Activated T-cell treated with anti-CD3 and anti-CD28 coated beads for 24 hours (primary cell): ENCODE measurements around the gene CSK.

Source experiments
- DNase-seq: peaks from one replicate; pipeline ENCODE4 v3.0.0-alpha.2; 2020; ENCODE audit warnings: low read depth

Gene CSK

GRCh38 chr15:74826364-74826819, 44.5 kb downstream of the CSK start, which contains the start of gene CPLX3:
CPLX3 (plus strand) TSS chr15:74826627; CDS start chr15:74826704, 77 bp downstream.
- no peak for DNase-seq

- no peak for DNase-seq
Observed at GRCh38 chr15:74826921-74827320, 45.0 kb downstream of the CSK start.

GRCh38 chr15:74827614-74828013, 45.7 kb downstream of the CSK start:
- no peak for DNase-seq

GRCh38 chr15:74828835-74829234, 47.0 kb downstream of the CSK start:
- DNase-seq = no peak

GRCh38 chr15:74829486-74829885, 47.6 kb downstream of the CSK start:
- DNase-seq = no peak

GRCh38 chr15:74829991-74830390, 48.1 kb downstream of the CSK start:
- no peak for DNase-seq

- DNase-seq = no peak
Observed at GRCh38 chr15:74830868-74831267, 49.0 kb downstream of the CSK start.

- DNase-seq = no peak
Observed at GRCh38 chr15:74831813-74832495, 50.1 kb downstream of the CSK start.

GRCh38 chr15:74832826-74833225, 50.9 kb downstream of the CSK start:
- DNase-seq = no peak

- no peak for DNase-seq
Observed at GRCh38 chr15:74833376-74834107, 51.7 kb downstream of the CSK start.

GRCh38 chr15:74835312-74835823, 53.5 kb downstream of the CSK start:
- DNase-seq = peak; percentile 30

GRCh38 chr15:74836846-74837245, 55.0 kb downstream of the CSK start:
- no peak for DNase-seq

- DNase-seq = no peak
Observed at GRCh38 chr15:74837482-74838136, 55.7 kb downstream of the CSK start.

- DNase-seq = no peak
Observed at GRCh38 chr15:74838137-74838516, 56.2 kb downstream of the CSK start.

GRCh38 chr15:74838746-74839525, 57.1 kb downstream of the CSK start:
- no peak for DNase-seq

GRCh38 chr15:74839526-74840395, 57.9 kb downstream of the CSK start:
- no peak for DNase-seq

GRCh38 chr15:74840851-74841775, 59.2 kb downstream of the CSK start:
- no peak for DNase-seq

- DNase-seq = no peak
Observed at GRCh38 chr15:74841891-74842373, 60.1 kb downstream of the CSK start.

GRCh38 chr15:74842581-74843444, 60.9 kb downstream of the CSK start, which contains the start of gene ULK3:
ULK3 (minus strand) TSS chr15:74843156; CDS start chr15:74843105, 51 bp downstream.
- DNase-seq = peak; percentile 90
